A549 (cell line): Measurements from ENCODE around the gene LRFN2. TPM values are rescaled to one million over a fixed set of nuclear protein-coding genes. Genes with fewer than 3 reads are reported as not detected.

Experiments
- ATAC-seq, 2 experiments: fragments of 200-7000 bp in 1 of 2; fragments of >200 bp in 1 of 2; cut with Nextera tagmentation in 1 of 2; cut with Tn5 transposase in 1 of 2; 3 replicates each; pipeline versions ENCODE4 v1.8.0 to v1.9.1; 2018 to 2020; ENCODE audit warnings: mild to moderate bottlenecking in 1 of 2, moderate library complexity in 1 of 2
- CTCF ChIA-PET: fragments of 300-600 bp; sonication (Branson Sonifier 250); formaldehyde crosslinking; extraction: SDS; loops from one replicate; lab custom pipeline; 2021; ENCODE audit warnings: antibody characterized with exemption, inconsistent platforms; lab: Yijun Ruan, JAX
- POLR2A ChIA-PET: fragments of 350-600 bp; formaldehyde crosslinking; extraction: SDS; loops from one replicate; lab custom pipeline; 2021; ENCODE audit warnings: antibody characterized with exemption, inconsistent platforms; lab: Yijun Ruan, JAX
- DNase-seq, 2 experiments: peaks; one replicate each; pipeline versions ENCODE4 v3.0.0 to v3.0.0-alpha.2; 2011 to 2016; ENCODE audit warnings: low read depth in 1 of 2, low spot score in 1 of 2
- FAIRE-seq: peaks from 2 replicates; lab custom pipeline; 2011; peaks lifted over from hg19 to GRCh38; lab: Jason Lieb, UNC
- H3K27ac ChIP-seq, 2 experiments: fragments of >200 bp; sonication (Bioruptor Twin); formaldehyde crosslinking; 3 replicates each; pipeline ENCODE4 v1.5.1; 2016 to 2017
- H3K4me1 ChIP-seq: fragments of >200 bp; sonication (Bioruptor Twin); formaldehyde crosslinking; 3 replicates; pipeline ENCODE4 v1.6.1; 2016
- H3K4me2 ChIP-seq: fragments of >200 bp; sonication (Bioruptor Twin); formaldehyde crosslinking; 3 replicates; pipeline ENCODE4 v1.6.1; 2016
- H3K4me3 ChIP-seq: fragments of >200 bp; sonication (Bioruptor Twin); formaldehyde crosslinking; 3 replicates; pipeline ENCODE4 v1.5.1; 2016
- H3K9me3 ChIP-seq: fragments of >200 bp; sonication (Bioruptor Twin); formaldehyde crosslinking; 3 replicates; pipeline ENCODE4 v1.6.1; 2016
- ATOH8 ChIP-seq: fragments of 250-450 bp; sonication (Bioruptor Pico); IDR thresholded peaks from 2 replicates; pipeline ENCODE4 v1.5.0; 2020; ENCODE audit warnings: low read depth, mild to moderate bottlenecking, moderate library complexity
- CBX2 ChIP-seq: fragments of 200-600 bp; sonication (generic); IDR thresholded peaks from 2 replicates; pipeline ENCODE4 v1.6.1; 2016; ENCODE audit warnings: low read depth, mild to moderate bottlenecking, borderline replicate concordance
- CBX8 ChIP-seq: fragments of 200-600 bp; sonication (generic); IDR thresholded peaks from 2 replicates; pipeline ENCODE4 v1.6.1; 2016
- CEBPB ChIP-seq, 2 experiments: fragments of >200 bp in 1 of 2; sonication (Bioruptor Twin) in 1 of 2; formaldehyde crosslinking in 1 of 2; IDR thresholded peaks; 2 replicates each; pipeline ENCODE4 v1.6.1; 2012 to 2016
- CHD4 ChIP-seq: fragments of 200-600 bp; sonication (generic); IDR thresholded peaks from 2 replicates; pipeline ENCODE4 v1.6.1; 2016; ENCODE audit warnings: antibody characterized with exemption, mild to moderate bottlenecking, borderline replicate concordance
- ELK1 ChIP-seq: fragments of 150-350 bp; IDR thresholded peaks from 2 replicates; pipeline ENCODE4 v1.6.1; 2014; ENCODE audit warnings: low read depth, mild to moderate bottlenecking, low read length
- FOSB ChIP-seq: fragments of 250-450 bp; sonication (Bioruptor Pico); IDR thresholded peaks from 2 replicates; pipeline ENCODE4 v1.5.0; 2020; ENCODE audit warnings: mild to moderate bottlenecking, moderate library complexity
- FOXS1 ChIP-seq: fragments of 250-450 bp; sonication (Bioruptor Pico); IDR thresholded peaks from 2 replicates; pipeline ENCODE4 v1.5.0; 2020; ENCODE audit warnings: mild to moderate bottlenecking, moderate library complexity
- GATA3 ChIP-seq: IDR thresholded peaks from 2 replicates; pipeline ENCODE4 v1.6.1; 2012; ENCODE audit warnings: borderline replicate concordance
- HES2 ChIP-seq: fragments of >200 bp; sonication (Bioruptor Twin); formaldehyde crosslinking; IDR thresholded peaks from 2 replicates; pipeline ENCODE4 v1.6.1; 2016
- HMGXB4 ChIP-seq: fragments of 250-450 bp; sonication (Bioruptor Pico); IDR thresholded peaks from 2 replicates; pipeline ENCODE4 v1.5.0; 2021; ENCODE audit warnings: mild to moderate bottlenecking, moderate library complexity, borderline replicate concordance
- HOXA7 ChIP-seq: fragments of 250-450 bp; sonication (Bioruptor Pico); IDR thresholded peaks from 2 replicates; pipeline ENCODE4 v1.5.0; 2020; ENCODE audit warnings: mild to moderate bottlenecking, moderate library complexity
- HOXB5 ChIP-seq: fragments of 250-450 bp; sonication (Bioruptor Pico); IDR thresholded peaks from 2 replicates; pipeline ENCODE4 v1.5.0; 2020; ENCODE audit warnings: mild to moderate bottlenecking, moderate library complexity
- MAFK ChIP-seq: fragments of 450-650 bp; IDR thresholded peaks from 2 replicates; pipeline ENCODE4 v1.6.1; 2014; ENCODE audit not compliant: partially characterized antibody
- MAZ ChIP-seq: fragments of 150-350 bp; IDR thresholded peaks from 2 replicates; pipeline ENCODE4 v1.6.1; 2014; ENCODE audit warnings: antibody characterized with exemption, low read depth, low read length, borderline replicate concordance
- POLR2AphosphoS2 ChIP-seq: conservative IDR thresholded peaks from 2 replicates; pipeline ENCODE4 v1.6.1; 2012; ENCODE audit warnings: low read length, improper control_type of control experiment, inconsistent platforms
- RARB ChIP-seq: fragments of 250-450 bp; sonication (Bioruptor Pico); IDR thresholded peaks from 2 replicates; pipeline ENCODE4 v1.8.0; 2021; ENCODE audit warnings: mild to moderate bottlenecking, moderate library complexity
- RFX5 ChIP-seq: fragments of 450-650 bp; IDR thresholded peaks from 2 replicates; pipeline ENCODE4 v1.7.1; 2014; ENCODE audit warnings: antibody characterized with exemption, mild to moderate bottlenecking, moderate library complexity
- SMC3 ChIP-seq: fragments of >200 bp; sonication (Bioruptor Twin); formaldehyde crosslinking; IDR thresholded peaks from 3 replicates; pipeline ENCODE4 v1.6.1; 2018; ENCODE audit warnings: inconsistent platforms
- TFCP2L1 ChIP-seq: fragments of 250-450 bp; sonication (Bioruptor Pico); IDR thresholded peaks from 2 replicates; pipeline ENCODE4 v1.5.0; 2021; ENCODE audit warnings: mild to moderate bottlenecking
- WGBS: methylation state at CpG from one replicate; pipeline ENCODE4 v1.1.6; 2017; ENCODE audit errors: missing lambda C conversion rate; 5-methylcytosine and 5-hydroxymethylcytosine counted together
- polyA plus RNA-seq, 4 experiments: library from polyadenylated mRNA; depleted of rRNA in 3 of 4; stranded (reverse); fragments of >200 nt; fragmentation: RNase III in 1 of 4; extraction: RNeasy Plus Mini Kit Qiagen cat#74134 plus additional on column Dnase treatment in 1 of 4; gene quantifications; 2 replicates in 3 of 4; 3 replicates in 1 of 4; pipeline ENCODE4 v1.2.3, GENCODE V29; 2011 to 2017
- TF ChIP-seq, protein P1 (sequence below): IDR thresholded peaks from 2 replicates; pipeline ENCODE4 v1.6.1; 2012

LRFN2 gene
- polyA plus RNA-seq, 2 of the 4 experiments (the other 2 are of a cell fraction): not detected

DNA sequence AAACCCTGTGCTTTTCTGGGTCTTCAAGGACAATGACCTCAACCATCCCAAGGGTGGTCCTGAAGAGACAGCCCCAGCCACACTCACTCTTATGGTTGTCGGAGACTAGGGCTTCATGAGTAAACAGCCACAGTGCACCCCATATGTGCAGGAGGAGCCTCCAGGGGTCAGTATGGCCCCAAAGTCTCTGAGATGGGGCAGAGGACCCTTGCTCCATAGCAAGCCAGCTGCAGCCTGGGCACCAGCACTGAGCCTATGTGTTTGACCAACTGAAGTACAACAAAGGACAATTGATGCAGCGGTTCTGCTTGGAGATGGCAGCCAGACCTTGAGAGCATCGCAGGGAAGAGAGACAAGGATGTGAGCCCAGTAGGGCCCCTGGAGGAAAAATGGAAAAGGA lies 112.2 kb downstream of the LRFN2 start:
- DNase-seq: no peak
- ATAC-seq: no peak
- CTCF ChIA-PET: no interaction called here
- Histone ChIP-seq H3K4me1 (no peaks in the 10 kb centered on the region), H3K4me2 (no peak overlapping the region), H3K27ac (no peak overlapping the region), H3K4me3 (no peak overlapping the region), H3K9me3 (no peaks in the 10 kb centered on the region)
- TF ChIP-seq ATOH8 (no peak), RARB (no peak), CEBPB (IDR thresholded peaks at IDR 0.05) (no peak), HOXB5 (no peak), GATA3 (no peak), SMC3 (no peak)
- POLR2A ChIA-PET: no interaction called here
- 41% methylated on average over 2 of the region's 3 CpGs for WGBS
- FAIRE-seq: no peak

GRCh38 chr6:40473026-40473425 lies 114.1 kb downstream of the LRFN2 start:
- WGBS: 0% methylated on average over 4 of the region's 6 CpGs
- Histone ChIP-seq H3K4me2 (no peak overlapping the region), H3K4me3 (no peak overlapping the region), H3K9me3 (no peaks in the 10 kb centered on the region), H3K4me1 (no peaks in the 10 kb centered on the region), H3K27ac (no peak overlapping the region)
- ChIA-PET POLR2A (no interaction called here), CTCF (interaction anchor here (0.6 kb wide), 1 partner anchor 913 kb away, joined by 3 read pairs; no protein-coding TSS in a partner anchor)
- DNase-seq (no peak), FAIRE-seq (no peak)
- TF ChIP-seq CHD4: no peak
- TF ChIP-seq HES2: no peak
- TF ChIP-seq FOXS1 (CRISPR knock-in tag): no peak
- TF ChIP-seq, all 56 proteins: peak for 0
- ATAC-seq: no peak

- no peak overlapping the region for H3K27ac ChIP-seq
- ChIA-PET POLR2A (no interaction called here), CTCF (no interaction called here)
- ATAC-seq: no peak
- TF ChIP-seq MAFK: no peak
- TF ChIP-seq CBX8: no peak
- no peak for TF ChIP-seq RFX5
- TF ChIP-seq HOXB5: no peak
- no peak for TF ChIP-seq CBX2
- TF ChIP-seq, protein P1, sequence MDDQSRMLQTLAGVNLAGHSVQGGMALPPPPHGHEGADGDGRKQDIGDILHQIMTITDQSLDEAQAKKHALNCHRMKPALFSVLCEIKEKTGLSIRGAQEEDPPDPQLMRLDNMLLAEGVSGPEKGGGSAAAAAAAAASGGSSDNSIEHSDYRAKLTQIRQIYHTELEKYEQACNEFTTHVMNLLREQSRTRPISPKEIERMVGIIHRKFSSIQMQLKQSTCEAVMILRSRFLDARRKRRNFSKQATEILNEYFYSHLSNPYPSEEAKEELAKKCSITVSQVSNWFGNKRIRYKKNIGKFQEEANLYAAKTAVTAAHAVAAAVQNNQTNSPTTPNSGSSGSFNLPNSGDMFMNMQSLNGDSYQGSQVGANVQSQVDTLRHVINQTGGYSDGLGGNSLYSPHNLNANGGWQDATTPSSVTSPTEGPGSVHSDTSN: no peak
- no peak for TF ChIP-seq GATA3
- no peak for TF ChIP-seq TFCP2L1 (CRISPR knock-in tag)
- no peak for TF ChIP-seq HMGXB4 (CRISPR knock-in tag)
- TF ChIP-seq FOSB (CRISPR knock-in tag): no peak
- no peak for TF ChIP-seq ELK1
- no peak for TF ChIP-seq SMC3
- no peak for TF ChIP-seq MAZ
- TF ChIP-seq POLR2AphosphoS2: no peak
- no peak for TF ChIP-seq HOXA7
- no peaks in the 10 kb centered on the region for H3K4me1 ChIP-seq
- no peak for FAIRE-seq
- no peaks in the 10 kb centered on the region for H3K9me3 ChIP-seq
- no peak overlapping the region for H3K4me3 ChIP-seq
- no peak for DNase-seq
- WGBS: 14% methylated on average over 1 of the region's 5 CpGs
- H3K4me2 ChIP-seq: no peak overlapping the region
Measured at GRCh38 chr6:40472353-40472752, 114.8 kb downstream of the LRFN2 start.
